Natural killer cell (primary cell): ENCODE measurements around the gene RUVBL2. TPM values are rescaled to one million over a fixed set of nuclear protein-coding genes. Genes with fewer than 3 reads are reported as not detected.

Experiments
- ATAC-seq, 3 donors: fragments of 150-1000 bp in 2 of 3; fragments of 200-7000 bp in 1 of 3; cut with Tn5 transposase; 1 replicate in 1 of 3; 2 replicates in 2 of 3; pipeline ENCODE4 v1.10.0; 2021; ENCODE audit warnings: mild to moderate bottlenecking in 2 of 3, moderate library complexity in 2 of 3
- DNase-seq, 2 donors: peaks; one replicate each; pipeline versions ENCODE4 v3.0.0 to v3.0.0-alpha.2; 2013 to 2021; ENCODE audit warnings: mixed read lengths in 1 of 2
- H3K27ac ChIP-seq: one replicate; pipeline ENCODE4 v1.5.1; 2013; ENCODE audit warnings: mild to moderate bottlenecking, low read length
- H3K27me3 ChIP-seq: one replicate; pipeline ENCODE4 v1.6.1; 2013; ENCODE audit warnings: low read length; ENCODE audit not compliant: control insufficient read depth, insufficient read depth
- H3K36me3 ChIP-seq: one replicate; pipeline ENCODE4 v1.6.1; 2013; ENCODE audit warnings: low read length; ENCODE audit not compliant: control insufficient read depth, insufficient read depth
- H3K4me1 ChIP-seq: one replicate; pipeline ENCODE4 v1.6.1; 2013; ENCODE audit warnings: low read length; ENCODE audit not compliant: control insufficient read depth, insufficient read depth
- H3K4me3 ChIP-seq: one replicate; pipeline ENCODE4 v1.5.1; 2013; ENCODE audit warnings: low read length
- H3K9me3 ChIP-seq: one replicate; pipeline ENCODE4 v1.6.1; 2013; ENCODE audit warnings: low read length; ENCODE audit not compliant: control insufficient read depth, insufficient read depth
- H3K27ac Mint-ChIP-seq, 2 donors: one replicate each; pipeline ENCODE4 v1.8.0; 2022; ENCODE audit warnings: mild to moderate bottlenecking in 2 of 2, mixed read lengths in 2 of 2, moderate library complexity in 1 of 2
- H3K27me3 Mint-ChIP-seq, 2 donors: one replicate each; pipeline ENCODE4 v1.8.0; 2022; ENCODE audit warnings: low read depth in 2 of 2, mixed read lengths in 2 of 2
- H3K36me3 Mint-ChIP-seq: one replicate; pipeline ENCODE4 v1.8.0; 2022; ENCODE audit warnings: mixed read lengths
- H3K4me1 Mint-ChIP-seq, 2 donors: one replicate each; pipeline ENCODE4 v1.8.0; 2022; ENCODE audit warnings: mixed read lengths in 2 of 2
- H3K4me3 Mint-ChIP-seq: one replicate; pipeline ENCODE4 v1.8.0; 2022; ENCODE audit warnings: mild to moderate bottlenecking, moderate library complexity, mixed read lengths
- H3K9me3 Mint-ChIP-seq, 2 donors: one replicate each; pipeline ENCODE4 v1.8.0; 2022; ENCODE audit warnings: mixed read lengths in 2 of 2
- WGBS: methylation state at CpG from one replicate; pipeline ENCODE4 v1.1.7; 2013; ENCODE audit warnings: missing lambda C conversion rate; ENCODE audit not compliant: insufficient coverage; 5-methylcytosine and 5-hydroxymethylcytosine counted together
- intact Hi-C: fragments of 100-400 bp; cut with micrococcal nuclease; formaldehyde crosslinking; loops from one replicate; pipeline ENCODE4 v1.14.2; 2022
- total RNA-seq, 4 donors: library from RNA; stranded (reverse); fragments of 120-200 nt in 1 of 4; gene quantifications; one replicate each; pipeline versions ENCODE4 v1.2.3 to v1.2.4, GENCODE V29; 2013 to 2022
- TF ChIP-seq, protein P1 (sequence below): fragments of 200-600 bp; IDR thresholded peaks from one replicate; pipeline ENCODE4 v1.8.0; 2022; ENCODE audit warnings: antibody characterized with exemption

Gene RUVBL2
- total RNA-seq, 3 donors from 2014 or later (not counting 1 experiment from before 2014, with no cell fraction given) = 23.6 to 28.3 (median 26.5) TPM

GRCh38 chr19:48966541-48967345, 26.9 kb upstream of the RUVBL2 start:
- Histone ChIP-seq H3K9me3 (no peaks in the 10 kb centered on the region), H3K4me3 (no peak overlapping the region), H3K36me3 (peaks cover 26% of the 10 kb centered on the region), H3K27ac (peak overlapping the region; percentile 76), H3K27me3 (no peaks in the 10 kb centered on the region), H3K4me1 (peaks cover 63% of the 10 kb centered on the region)
- 94% methylated on average over 10 of the region's 10 CpGs for WGBS
- Mint-ChIP-seq H3K27ac (peak overlapping the region; percentile 98 to 99), H3K9me3 (no peaks in the 10 kb centered on the region), H3K27me3 (no peaks in the 10 kb centered on the region), H3K4me1 (peaks cover 49 to 55% of the 10 kb centered on the region in 2 donors), H3K36me3 (no peaks in the 10 kb centered on the region), H3K4me3 (peak overlapping the region; percentile 100)
- no peak for ATAC-seq
- no peak for DNase-seq
- TF ChIP-seq, protein P1, sequence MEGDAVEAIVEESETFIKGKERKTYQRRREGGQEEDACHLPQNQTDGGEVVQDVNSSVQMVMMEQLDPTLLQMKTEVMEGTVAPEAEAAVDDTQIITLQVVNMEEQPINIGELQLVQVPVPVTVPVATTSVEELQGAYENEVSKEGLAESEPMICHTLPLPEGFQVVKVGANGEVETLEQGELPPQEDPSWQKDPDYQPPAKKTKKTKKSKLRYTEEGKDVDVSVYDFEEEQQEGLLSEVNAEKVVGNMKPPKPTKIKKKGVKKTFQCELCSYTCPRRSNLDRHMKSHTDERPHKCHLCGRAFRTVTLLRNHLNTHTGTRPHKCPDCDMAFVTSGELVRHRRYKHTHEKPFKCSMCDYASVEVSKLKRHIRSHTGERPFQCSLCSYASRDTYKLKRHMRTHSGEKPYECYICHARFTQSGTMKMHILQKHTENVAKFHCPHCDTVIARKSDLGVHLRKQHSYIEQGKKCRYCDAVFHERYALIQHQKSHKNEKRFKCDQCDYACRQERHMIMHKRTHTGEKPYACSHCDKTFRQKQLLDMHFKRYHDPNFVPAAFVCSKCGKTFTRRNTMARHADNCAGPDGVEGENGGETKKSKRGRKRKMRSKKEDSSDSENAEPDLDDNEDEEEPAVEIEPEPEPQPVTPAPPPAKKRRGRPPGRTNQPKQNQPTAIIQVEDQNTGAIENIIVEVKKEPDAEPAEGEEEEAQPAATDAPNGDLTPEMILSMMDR = no peak
- intact Hi-C loops = loop anchor here (5.0 to 10.0 kb wide), 2 partner anchors 64 to 322 kb away; partner anchors contain the start of genes CA11 and NUCB1

DNA sequence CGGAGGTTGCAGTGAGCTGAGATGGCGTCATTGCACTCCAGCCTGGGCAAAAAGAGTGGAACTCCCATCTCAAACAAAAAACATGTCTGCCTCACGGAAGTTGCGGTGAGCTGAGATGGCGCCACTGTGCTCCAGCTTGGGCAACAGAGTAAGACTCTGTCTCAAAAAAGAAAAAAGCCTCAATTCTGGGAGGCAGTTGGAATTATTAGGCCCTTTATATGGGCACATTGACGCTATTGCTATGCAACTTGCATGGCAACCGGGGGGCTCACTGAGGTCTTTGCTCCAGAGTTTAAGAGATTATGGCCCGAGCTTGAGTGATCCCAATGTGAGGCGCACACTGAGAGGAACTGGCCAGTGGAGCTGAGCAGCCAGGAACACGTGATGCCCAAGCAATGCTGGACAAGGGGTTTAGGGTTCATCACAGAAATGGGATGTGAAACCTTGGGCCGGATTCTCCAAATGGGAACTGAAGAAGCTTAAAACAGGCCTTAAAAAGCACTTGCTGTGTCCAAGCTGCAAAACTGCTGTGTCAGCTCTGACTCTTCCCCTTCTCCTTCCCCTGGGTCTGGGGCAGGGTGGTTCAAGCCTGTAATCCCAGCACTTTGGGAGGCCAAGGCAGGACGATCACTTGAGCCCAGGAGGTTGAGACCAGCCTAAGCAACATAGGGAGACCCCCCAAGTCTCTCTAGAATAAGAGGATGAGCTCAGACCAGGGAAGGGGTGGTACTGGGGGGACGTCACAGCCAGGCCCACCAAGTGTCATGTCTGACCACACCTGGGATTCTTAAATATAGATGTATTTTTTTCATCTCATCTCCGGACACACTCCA, 26.1 kb upstream of the RUVBL2 start:
- no peak for ATAC-seq
- H3K27me3 Mint-ChIP-seq = no peaks in the 10 kb centered on the region
- Histone ChIP-seq H3K27ac (no peak overlapping the region), H3K4me1 (peaks cover 54% of the 10 kb centered on the region), H3K36me3 (peaks cover 26% of the 10 kb centered on the region), H3K9me3 (no peaks in the 10 kb centered on the region), H3K27me3 (no peaks in the 10 kb centered on the region), H3K4me3 (no peak overlapping the region)
- no peak for DNase-seq
- H3K4me3 Mint-ChIP-seq = no peak overlapping the region
- 91% methylated on average over 13 of the region's 14 CpGs for WGBS
- intact Hi-C loops = loop anchor here (5.0 to 10.0 kb wide), 2 partner anchors 65 to 323 kb away; partner anchors contain the start of genes CA11 and NUCB1
- H3K4me1 Mint-ChIP-seq = peaks cover 41 to 46% of the 10 kb centered on the region in 2 donors
- H3K9me3 Mint-ChIP-seq = no peaks in the 10 kb centered on the region
- no peaks in the 10 kb centered on the region for H3K36me3 Mint-ChIP-seq
- H3K27ac Mint-ChIP-seq = no peak overlapping the region
- TF ChIP-seq, protein P1 = no peak

DNA sequence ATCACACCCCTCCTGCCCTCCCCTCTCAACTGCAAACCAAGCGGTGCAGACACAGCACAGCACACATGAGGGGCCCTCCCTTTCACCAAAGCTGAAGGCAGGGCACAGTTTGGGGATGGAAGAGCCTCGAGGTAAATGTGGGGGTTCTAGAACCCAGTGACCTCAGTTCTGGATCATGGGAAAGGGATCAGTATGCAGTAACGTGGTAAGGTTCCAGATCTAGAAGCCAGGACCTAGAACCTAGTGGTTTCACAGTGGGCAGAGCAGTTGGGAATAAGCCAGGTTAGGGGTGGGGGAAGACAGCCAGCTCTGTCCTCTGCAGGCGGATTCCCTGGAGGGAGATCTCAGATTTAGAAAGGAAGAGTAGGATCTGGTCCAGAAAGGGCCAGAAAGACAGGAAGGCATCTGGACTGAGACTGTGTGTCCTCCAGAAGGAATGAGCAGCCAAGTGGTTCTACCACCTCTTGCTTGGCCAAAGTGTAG, 25.5 kb upstream of the RUVBL2 start:
- no peak overlapping the region for H3K27ac ChIP-seq
- Mint-ChIP-seq H3K36me3 (no peaks in the 10 kb centered on the region), H3K9me3 (no peaks in the 10 kb centered on the region), H3K4me1 (peaks cover 34 to 40% of the 10 kb centered on the region in 2 donors), H3K27me3 (no peaks in the 10 kb centered on the region), H3K27ac (no peak overlapping the region), H3K4me3 (no peak overlapping the region)
- no peaks in the 10 kb centered on the region for H3K9me3 ChIP-seq
- TF ChIP-seq, protein P1 = no peak
- 86% methylated on average over 4 of the region's 4 CpGs for WGBS
- intact Hi-C loops = loop anchor here (5.0 to 10.0 kb wide), 2 partner anchors 66 to 323 kb away; partner anchors contain the start of genes CA11 and NUCB1
- ATAC-seq = no peak
- no peaks in the 10 kb centered on the region for H3K27me3 ChIP-seq
- H3K4me3 ChIP-seq = no peak overlapping the region
- H3K4me1 ChIP-seq = peaks cover 48% of the 10 kb centered on the region
- DNase-seq = no peak
- H3K36me3 ChIP-seq = peaks cover 29% of the 10 kb centered on the region
